Immature natural killer cell (primary cell): ENCODE results near the gene BCAM. TPM values are rescaled to one million over a fixed set of nuclear protein-coding genes. Genes with fewer than 3 reads are reported as not detected.

Experiments used
- DNase-seq, 3 donors: peaks; one replicate each; pipeline ENCODE4 v3.0.0; 2022; ENCODE audit warnings: mixed read lengths in 1 of 3
- H3K27ac Mint-ChIP-seq, 6 donors: one replicate each; pipeline ENCODE4 v1.8.0; 2020; ENCODE audit warnings: mixed read lengths in 6 of 6, mild to moderate bottlenecking in 5 of 6, inconsistent platforms in 4 of 6, moderate library complexity in 3 of 6
- H3K27me3 Mint-ChIP-seq, 3 donors: one replicate each; pipeline ENCODE4 v1.8.0; 2020 to 2021; ENCODE audit warnings: low read depth in 3 of 3, mild to moderate bottlenecking in 3 of 3, mixed read lengths in 3 of 3, moderate library complexity in 3 of 3, inconsistent platforms in 1 of 3
- H3K36me3 Mint-ChIP-seq, 3 donors: one replicate each; pipeline ENCODE4 v1.8.0; 2020; ENCODE audit warnings: mixed read lengths in 3 of 3, inconsistent platforms in 2 of 3, mild to moderate bottlenecking in 2 of 3
- H3K4me1 Mint-ChIP-seq, 2 donors: one replicate each; pipeline ENCODE4 v1.8.0; 2020; ENCODE audit warnings: inconsistent platforms in 2 of 2, mild to moderate bottlenecking in 2 of 2, mixed read lengths in 2 of 2, moderate library complexity in 1 of 2
- H3K4me3 Mint-ChIP-seq, 5 donors: one replicate each; pipeline ENCODE4 v1.8.0; 2020; ENCODE audit warnings: mild to moderate bottlenecking in 5 of 5, mixed read lengths in 5 of 5, inconsistent platforms in 3 of 5, moderate library complexity in 3 of 5
- H3K9me3 Mint-ChIP-seq, 6 donors: one replicate each; pipeline ENCODE4 v1.8.0; 2020; ENCODE audit warnings: mild to moderate bottlenecking in 6 of 6, mixed read lengths in 6 of 6, inconsistent platforms in 4 of 6, moderate library complexity in 3 of 6
- polyA plus RNA-seq, 3 donors: library from polyadenylated mRNA; unstranded; fragments of 300-500 nt; fragmentation: Illumina TruSeq; gene quantifications; one replicate each; pipeline ENCODE4 v1.2.3, GENCODE V29; 2021

Gene BCAM
- polyA plus RNA-seq, 3 donors from 2014 or later = not detected

DNA sequence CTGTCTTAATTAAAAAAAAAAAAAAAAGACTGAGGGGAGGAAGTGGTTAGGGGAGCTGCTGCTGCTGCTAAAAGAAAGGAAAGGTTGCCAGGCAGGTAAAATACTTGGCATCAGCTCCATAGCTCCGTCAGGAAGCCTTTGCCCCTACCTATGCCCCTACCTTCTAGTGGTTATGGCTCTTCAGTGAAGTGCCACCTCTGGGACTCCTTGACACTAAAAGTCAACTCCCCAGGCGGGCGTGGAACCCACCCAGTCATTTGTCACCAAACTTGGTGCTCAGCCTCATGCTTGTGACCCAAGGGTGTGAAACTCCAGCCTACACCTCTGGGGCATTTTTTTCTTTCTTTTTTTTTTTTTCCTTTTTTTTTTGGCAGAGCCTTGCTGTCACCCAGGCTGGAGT, 32.3 kb downstream of the BCAM start:
- H3K4me3 Mint-ChIP-seq = no peak overlapping the region
- H3K27me3 Mint-ChIP-seq = peaks cover 4 to 12% (median 4%) of the 10 kb centered on the region in 3 donors
- peaks cover 12 to 15% of the 10 kb centered on the region in 2 donors for H3K4me1 Mint-ChIP-seq
- peaks cover 0 to 2% (median 0%) of the 10 kb centered on the region in 6 donors for H3K9me3 Mint-ChIP-seq
- no peak for DNase-seq
- no peak overlapping the region for H3K27ac Mint-ChIP-seq
- H3K36me3 Mint-ChIP-seq = peaks cover 0 to 4% (median 0%) of the 10 kb centered on the region in 3 donors

DNA sequence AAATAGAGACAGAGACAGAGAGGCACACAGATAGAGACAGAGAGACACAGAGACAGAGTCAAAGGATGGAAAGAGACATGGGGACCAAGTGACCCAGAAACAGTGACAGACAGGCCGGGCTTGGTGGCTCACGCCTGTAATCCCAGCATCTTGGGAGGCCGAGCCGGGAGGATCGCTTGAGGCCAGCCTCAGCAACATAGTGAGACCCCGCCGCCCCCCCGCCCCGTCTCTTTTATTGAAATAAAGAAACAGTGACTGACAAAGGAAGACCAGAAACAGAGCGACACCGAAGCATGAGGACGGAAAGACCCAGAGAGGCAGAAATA, 36.3 kb downstream of the BCAM start:
- no peak for DNase-seq
- peaks cover 23 to 25% of the 10 kb centered on the region in 2 donors for H3K4me1 Mint-ChIP-seq
- peak overlapping the region; percentile 78 to 93 (median 87) for H3K4me3 Mint-ChIP-seq
- H3K36me3 Mint-ChIP-seq = peaks cover 0 to 4% (median 0%) of the 10 kb centered on the region in 3 donors
- peaks cover 0 to 2% (median 0%) of the 10 kb centered on the region in 6 donors for H3K9me3 Mint-ChIP-seq
- peaks cover 7 to 17% (median 16%) of the 10 kb centered on the region in 3 donors for H3K27me3 Mint-ChIP-seq
- H3K27ac Mint-ChIP-seq = peak overlapping the region in 5 of 6 donors; percentile 43 to 75 (median 72)

DNA sequence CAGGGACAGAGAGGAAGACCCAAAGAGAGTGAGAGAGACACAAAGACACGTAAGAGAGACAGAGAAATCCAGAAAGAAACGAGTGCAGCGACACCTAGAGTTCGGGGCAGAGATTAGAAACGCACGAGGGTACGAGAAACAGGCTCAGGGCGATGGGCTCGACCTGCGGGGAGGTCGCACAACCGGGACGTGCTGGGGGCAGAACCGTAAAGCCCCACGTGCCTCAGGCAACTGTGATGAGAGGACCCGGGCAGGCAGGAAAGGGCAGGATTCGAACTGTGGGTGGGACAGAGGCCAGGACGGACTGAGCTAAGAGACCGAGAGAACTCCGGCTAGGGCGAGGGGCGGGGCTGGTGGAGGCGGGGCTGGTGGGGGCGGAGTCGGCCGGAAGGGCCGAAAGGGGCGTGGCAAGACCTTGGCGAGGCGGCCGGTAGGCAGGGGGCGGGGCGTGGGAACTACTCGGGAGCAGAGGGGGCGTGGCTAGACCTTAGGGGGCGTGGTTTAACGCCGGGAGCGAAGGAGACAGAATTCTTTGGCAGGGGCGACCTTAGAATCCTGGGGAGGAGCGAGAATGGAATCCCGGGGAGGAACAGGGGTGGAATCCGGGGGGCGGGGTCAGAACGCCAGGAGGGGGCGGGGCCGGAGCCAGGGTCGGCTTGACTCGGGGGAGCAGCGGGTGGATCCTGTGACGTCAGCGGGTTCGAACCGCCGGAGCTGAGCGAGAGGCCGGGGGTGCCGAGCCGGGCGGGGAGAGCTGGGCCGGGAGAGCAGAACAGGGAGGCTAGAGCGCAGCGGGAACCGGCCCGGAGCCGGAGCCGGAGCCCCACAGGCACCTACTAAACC, 36.9 kb downstream of the BCAM start, which contains the start of gene NECTIN2:
TSS of gene NECTIN2 (plus strand) at position 686 of the 843 bp plus-strand sequence. CDS start 229 bp downstream, outside the sequence.
- Mint-ChIP-seq H3K9me3 (peaks cover 0 to 2% (median 0%) of the 10 kb centered on the region in 6 donors), H3K27ac (peak within 1 kb of the TSS in 5 of 6 donors; percentile 43 to 75 (median 72)), H3K4me3 (peak within 1 kb of the TSS; percentile 86 to 93 (median 87)), H3K27me3 (peaks cover 7 to 17% (median 16%) of the 10 kb centered on the region in 3 donors), H3K4me1 (peaks cover 23 to 25% of the 10 kb centered on the region in 2 donors), H3K36me3 (peaks cover 0 to 4% (median 0%) of the 10 kb centered on the region in 3 donors)
- DNase-seq = peak; percentile 69 to 78 (median 76)

DNA sequence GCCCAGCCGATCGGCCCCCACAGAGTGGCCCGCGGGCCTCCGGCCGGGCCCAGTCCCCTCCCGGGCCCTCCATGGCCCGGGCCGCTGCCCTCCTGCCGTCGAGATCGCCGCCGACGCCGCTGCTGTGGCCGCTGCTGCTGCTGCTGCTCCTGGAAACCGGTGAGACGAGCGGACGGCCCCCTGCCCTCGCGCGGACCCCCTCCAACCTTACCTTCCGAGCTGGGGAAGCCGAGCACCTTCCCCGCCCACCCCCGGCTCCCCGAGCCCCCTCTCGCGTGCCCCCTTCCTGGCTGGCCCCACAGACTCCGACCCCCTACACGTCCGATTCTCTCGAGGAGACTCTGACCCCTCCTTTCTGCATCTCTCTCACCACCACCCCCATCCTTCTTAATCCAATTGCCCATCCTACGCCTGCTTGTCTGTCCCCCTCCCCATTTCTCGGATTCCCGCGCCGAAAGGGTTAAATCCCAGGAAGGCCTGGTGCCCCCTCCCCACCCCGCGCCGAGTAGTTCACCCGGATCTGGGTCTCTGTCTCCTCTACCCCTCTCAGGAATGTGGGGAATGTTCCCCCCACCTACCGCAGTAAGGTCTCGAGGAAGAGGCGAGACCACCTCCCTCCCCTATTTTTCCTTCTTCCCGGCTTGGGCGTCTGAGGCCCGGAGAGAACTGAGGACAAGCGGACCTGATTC, 37.7 kb downstream of the BCAM start:
- Mint-ChIP-seq H3K27me3 (peaks cover 7 to 17% (median 16%) of the 10 kb centered on the region in 3 donors), H3K9me3 (peaks cover 0 to 2% (median 0%) of the 10 kb centered on the region in 6 donors), H3K27ac (peak overlapping the region in 1 of 6 donors; percentile 55), H3K4me3 (peak overlapping the region; percentile 80 to 90 (median 87)), H3K4me1 (peaks cover 23 to 25% of the 10 kb centered on the region in 2 donors), H3K36me3 (peaks cover 0 to 4% (median 0%) of the 10 kb centered on the region in 3 donors)
- DNase-seq = no peak

DNA sequence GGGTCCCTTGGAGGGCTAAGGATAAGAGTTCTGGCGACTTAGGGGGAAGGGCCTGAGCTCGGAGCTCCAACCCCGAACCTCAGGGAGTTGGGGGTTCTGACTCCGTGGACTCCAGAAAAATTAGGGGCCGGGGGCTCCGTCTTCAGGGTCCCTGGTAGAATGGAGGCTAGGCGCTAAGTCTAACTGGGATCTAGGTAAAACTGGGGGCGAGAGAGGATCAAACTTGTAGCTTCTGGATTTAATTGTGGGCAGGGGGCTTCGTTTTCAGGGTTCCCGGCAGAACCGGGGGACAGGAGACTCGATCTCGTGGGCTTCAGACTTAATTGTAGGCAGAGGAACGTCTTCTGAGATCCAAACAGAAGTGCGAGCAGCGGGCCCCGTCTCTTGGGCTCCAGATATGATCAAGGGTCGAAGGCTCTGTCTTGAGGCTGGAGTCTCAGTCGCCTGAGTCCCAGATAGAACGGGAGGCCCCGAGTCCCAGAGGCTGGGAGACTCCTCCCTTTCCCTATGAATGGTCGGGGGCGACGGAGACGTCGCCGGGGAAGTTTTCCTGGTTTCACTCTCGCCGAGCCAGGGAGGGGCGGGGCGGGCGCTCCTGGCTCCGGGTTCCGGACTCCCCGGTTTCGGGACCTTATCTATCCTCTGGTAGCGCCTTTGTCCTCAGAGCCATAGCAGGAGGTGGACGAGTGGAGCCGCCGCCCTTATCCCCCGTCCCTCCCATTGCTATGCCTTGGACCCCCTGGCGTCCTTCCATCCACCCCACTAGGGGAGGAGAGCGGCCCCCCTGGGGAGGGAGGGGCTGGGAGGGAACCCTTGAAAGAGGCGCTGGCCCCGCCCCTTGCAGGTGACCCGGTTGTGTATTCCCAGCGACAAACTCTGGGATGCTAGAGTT, 38.5 kb downstream of the BCAM start:
- H3K4me1 Mint-ChIP-seq = peaks cover 23 to 25% of the 10 kb centered on the region in 2 donors
- peaks cover 0 to 4% (median 0%) of the 10 kb centered on the region in 3 donors for H3K36me3 Mint-ChIP-seq
- peak overlapping the region in 5 of 6 donors; percentile 56 to 83 (median 70) for H3K27ac Mint-ChIP-seq
- no peak for DNase-seq
- peaks cover 7 to 18% (median 16%) of the 10 kb centered on the region in 3 donors for H3K27me3 Mint-ChIP-seq
- H3K4me3 Mint-ChIP-seq = peak overlapping the region; percentile 80 to 90 (median 86)
- H3K9me3 Mint-ChIP-seq = peaks cover 0 to 2% (median 0%) of the 10 kb centered on the region in 6 donors

DNA sequence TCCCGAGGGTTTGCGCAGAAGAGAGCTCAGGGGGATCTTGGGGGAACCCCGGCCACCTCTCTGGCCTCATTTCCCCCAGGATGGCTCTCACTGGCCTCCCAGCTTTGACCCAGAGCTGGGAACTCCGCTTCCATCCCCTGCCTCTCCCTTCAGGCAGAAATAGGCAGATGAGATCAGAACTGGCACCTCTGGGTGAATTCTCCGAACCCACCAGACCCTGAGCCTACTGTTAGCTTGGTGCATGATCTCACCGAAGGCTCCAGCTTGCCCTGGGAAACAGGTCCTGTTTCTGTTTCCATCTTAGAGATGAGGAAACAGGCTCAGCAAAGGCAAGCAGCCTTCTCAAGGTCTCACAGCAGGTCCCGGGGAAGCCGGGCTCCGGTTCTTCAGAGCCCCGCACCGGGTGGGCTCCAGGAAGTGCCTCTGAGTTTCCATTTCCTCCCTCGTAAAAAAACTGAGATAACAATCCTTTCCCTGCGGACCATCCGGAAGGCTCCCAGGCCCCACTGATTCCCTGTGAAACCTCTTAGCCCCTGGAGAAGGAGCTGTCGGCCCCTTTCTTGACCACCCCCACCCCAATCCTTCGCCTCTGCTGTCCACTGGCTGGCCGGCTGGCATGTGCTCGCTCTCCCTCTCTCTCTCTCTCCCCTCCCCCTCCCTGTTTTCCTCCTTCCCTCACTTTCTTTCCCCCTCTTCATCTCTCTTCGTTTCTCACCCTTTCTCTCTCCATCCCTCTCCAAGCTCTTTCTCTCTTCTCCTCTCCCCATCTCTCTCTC, 39.3 kb downstream of the BCAM start:
- Mint-ChIP-seq H3K36me3 (peaks cover 0 to 4% (median 0%) of the 10 kb centered on the region in 3 donors), H3K27me3 (peaks cover 7 to 19% (median 16%) of the 10 kb centered on the region in 3 donors), H3K4me1 (peaks cover 23 to 25% of the 10 kb centered on the region in 2 donors), H3K4me3 (peak overlapping the region in 1 of 5 donors; percentile 23), H3K9me3 (peaks cover 0 to 2% (median 0%) of the 10 kb centered on the region in 6 donors), H3K27ac (peak overlapping the region in 1 of 6 donors; percentile 28)
- no peak for DNase-seq

DNA sequence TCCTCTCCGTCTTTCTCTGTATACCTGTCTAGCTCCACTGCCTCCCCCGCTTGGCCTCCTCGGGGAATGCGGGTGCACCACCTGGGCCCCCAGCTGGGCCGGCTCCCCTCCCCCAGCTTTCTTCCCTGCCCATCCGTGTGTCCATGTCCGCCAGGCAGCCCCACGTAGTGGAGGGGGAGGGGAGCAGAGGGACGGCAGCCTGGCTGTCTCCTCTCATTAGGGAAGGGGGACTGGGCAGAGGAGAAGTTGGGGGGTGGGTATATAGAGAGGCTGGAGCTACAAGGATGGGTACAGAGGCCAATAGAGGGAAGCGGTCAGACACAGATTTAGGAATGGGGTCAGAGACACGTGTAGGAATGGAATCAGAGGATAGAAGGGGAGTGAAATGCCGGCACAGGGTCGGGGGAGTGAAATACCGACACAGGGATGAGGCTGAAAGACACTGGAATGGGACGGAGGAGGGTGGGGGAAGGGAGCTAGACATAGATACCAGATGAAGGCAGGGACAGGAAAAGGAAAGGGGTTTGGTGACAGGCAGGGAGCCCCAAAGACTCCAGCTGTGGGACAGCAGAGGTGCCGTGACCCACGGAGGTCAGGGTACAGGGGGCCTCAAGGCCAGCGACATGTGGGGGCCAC, 40.0 kb downstream of the BCAM start:
- peaks cover 23 to 25% of the 10 kb centered on the region in 2 donors for H3K4me1 Mint-ChIP-seq
- DNase-seq = no peak
- peaks cover 0 to 2% (median 0%) of the 10 kb centered on the region in 6 donors for H3K9me3 Mint-ChIP-seq
- peaks cover 0 to 4% (median 0%) of the 10 kb centered on the region in 3 donors for H3K36me3 Mint-ChIP-seq
- no peak overlapping the region for H3K27ac Mint-ChIP-seq
- H3K4me3 Mint-ChIP-seq = no peak overlapping the region
- peaks cover 7 to 19% (median 16%) of the 10 kb centered on the region in 3 donors for H3K27me3 Mint-ChIP-seq

DNA sequence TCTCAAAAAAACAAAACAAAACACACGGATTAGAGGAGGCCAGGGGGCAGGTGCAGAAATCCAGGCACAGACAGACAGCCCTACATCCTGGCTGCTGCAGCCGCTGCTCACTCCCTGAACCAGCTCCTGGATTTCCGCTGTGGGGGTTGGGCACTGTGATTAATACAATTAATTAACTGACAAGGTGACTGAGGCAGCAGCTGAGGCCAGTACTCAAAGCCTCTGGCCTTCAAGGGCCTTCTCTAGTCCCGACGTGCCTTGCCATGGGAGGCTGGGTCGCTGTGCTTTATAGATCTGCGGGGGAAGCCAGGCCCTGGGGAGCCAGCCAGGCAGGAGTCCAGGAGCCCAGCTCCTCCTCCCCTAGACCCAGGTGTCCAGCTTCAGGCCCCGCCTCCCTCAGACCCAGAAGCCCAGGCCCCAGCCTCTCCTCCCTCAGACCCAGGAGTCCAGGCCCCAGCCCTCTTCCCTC, 41.8 kb downstream of the BCAM start:
- Mint-ChIP-seq H3K27ac (no peak overlapping the region), H3K36me3 (no peaks in the 10 kb centered on the region), H3K27me3 (peaks cover 6 to 19% (median 12%) of the 10 kb centered on the region in 3 donors), H3K4me3 (no peak overlapping the region), H3K4me1 (peaks cover 14% of the 10 kb centered on the region in 2 donors), H3K9me3 (peaks cover 0 to under 1% (median 0%) of the 10 kb centered on the region in 6 donors)
- no peak for DNase-seq

DNA sequence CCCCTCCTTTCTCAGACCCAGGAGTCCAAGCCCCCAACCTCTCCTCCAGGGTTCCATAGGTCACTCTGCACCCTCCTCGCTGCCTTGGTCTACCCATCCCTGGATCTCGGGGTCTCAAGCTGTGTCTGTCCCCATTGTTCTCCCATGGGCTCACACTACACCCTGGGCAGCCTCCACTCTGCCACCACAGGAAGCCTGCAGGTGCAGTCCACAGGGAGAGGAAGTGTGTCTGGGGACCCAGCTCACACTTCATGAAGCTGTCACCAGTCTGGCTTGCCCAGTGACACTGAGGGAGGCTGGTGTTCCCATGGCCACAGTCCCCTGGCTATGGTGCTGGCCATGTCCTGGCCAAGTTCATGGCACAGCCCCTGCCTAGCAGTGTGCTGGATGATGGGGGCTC, 42.5 kb downstream of the BCAM start:
- no peaks in the 10 kb centered on the region for H3K36me3 Mint-ChIP-seq
- H3K9me3 Mint-ChIP-seq = no peaks in the 10 kb centered on the region
- no peak overlapping the region for H3K27ac Mint-ChIP-seq
- H3K4me1 Mint-ChIP-seq = peaks cover 12 to 14% of the 10 kb centered on the region in 2 donors
- no peak for DNase-seq
- no peak overlapping the region for H3K4me3 Mint-ChIP-seq
- H3K27me3 Mint-ChIP-seq = peaks cover 6 to 21% (median 9%) of the 10 kb centered on the region in 3 donors

DNA sequence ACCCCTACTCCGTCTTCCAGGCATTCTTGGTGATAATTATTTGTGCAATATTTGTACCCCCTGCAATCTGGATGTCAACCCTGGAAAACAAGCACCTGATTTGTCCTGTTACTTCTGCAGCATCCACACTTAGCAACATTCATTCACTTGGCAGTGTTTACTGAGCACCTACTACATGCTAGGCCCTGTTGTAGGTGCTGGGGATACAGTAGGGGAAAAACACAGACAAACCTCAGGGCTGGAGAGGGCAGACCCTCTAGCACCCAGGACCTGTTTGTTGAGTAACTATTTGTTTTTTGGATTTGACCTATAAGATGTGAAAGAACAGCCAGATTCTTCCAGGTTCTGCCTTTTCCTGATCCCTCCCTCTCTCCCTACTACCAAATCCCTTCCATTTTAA, 46.7 kb downstream of the BCAM start:
- H3K27me3 Mint-ChIP-seq = peaks cover 2 to 8% (median 4%) of the 10 kb centered on the region in 3 donors
- peaks cover 2 to 4% of the 10 kb centered on the region in 2 donors for H3K4me1 Mint-ChIP-seq
- no peak overlapping the region for H3K4me3 Mint-ChIP-seq
- no peaks in the 10 kb centered on the region for H3K9me3 Mint-ChIP-seq
- no peak overlapping the region for H3K27ac Mint-ChIP-seq
- no peaks in the 10 kb centered on the region for H3K36me3 Mint-ChIP-seq
- no peak for DNase-seq

DNA sequence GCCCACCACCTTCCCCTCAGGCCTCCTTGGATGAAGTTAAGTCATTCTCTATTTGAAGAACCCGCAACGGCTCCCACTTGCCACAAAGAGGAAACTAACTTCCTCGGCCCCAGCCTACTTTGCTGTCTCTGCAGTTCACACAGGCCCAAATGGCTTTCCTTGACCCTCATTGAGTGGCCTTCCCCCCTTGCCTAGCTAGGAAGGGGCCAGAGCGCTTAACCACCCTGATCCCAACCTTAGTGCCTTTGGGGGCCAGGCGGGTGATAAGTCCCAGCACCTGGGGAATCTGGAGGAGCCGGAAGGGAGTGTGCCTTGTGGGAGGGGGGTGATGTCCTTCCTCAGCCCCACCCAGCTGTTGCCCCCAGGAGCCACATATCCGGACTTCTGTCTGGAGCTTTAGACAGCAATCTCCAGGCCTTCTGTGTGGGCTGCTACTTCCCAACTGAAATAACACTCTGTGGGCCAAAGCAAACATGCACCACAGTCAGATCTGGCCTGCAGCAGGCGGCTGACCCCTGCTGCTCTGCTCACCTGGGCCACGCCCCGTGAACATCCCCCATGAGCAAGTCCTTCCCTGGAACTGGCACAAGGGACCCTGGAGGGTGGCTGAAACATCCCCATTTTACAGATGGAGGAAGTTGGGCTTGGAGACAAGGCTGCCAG, 47.6 kb downstream of the BCAM start:
- Mint-ChIP-seq H3K4me1 (peaks cover 2 to 4% of the 10 kb centered on the region in 2 donors), H3K9me3 (no peaks in the 10 kb centered on the region), H3K27me3 (peaks cover 2 to 15% (median 5%) of the 10 kb centered on the region in 3 donors), H3K4me3 (no peak overlapping the region), H3K36me3 (no peaks in the 10 kb centered on the region), H3K27ac (no peak overlapping the region)
- DNase-seq = no peak
